NCI-H748 (cell line): ENCODE data around the gene CAMK1G.
A peak's percentile ranks its signal among the peaks of the same experiment; 100 is the strongest.

ENCODE experiments used
- DNase-seq: peaks from one replicate; lab custom pipeline; 2025; ENCODE audit not compliant: unreplicated experiment; lab: John Stamatoyannopoulos, UW

Gene CAMK1G

GRCh38 chr1:209583408-209583807 lies at the start of gene CAMK1G:
Gene CAMK1G (plus strand): TSS chr1:209583714. CDS start chr1:209594984, 11,270 bp downstream.
- DNase-seq: peak; percentile 64

GRCh38 chr1:209534496-209535250 lies 48.8 kb upstream of the CAMK1G start:
- DNase-seq: peak; percentile 8

- no peak for DNase-seq
These were observed 46.7 kb upstream of the CAMK1G start for GRCh38 chr1:209536843-209537242.

- no peak for DNase-seq
These were observed 46.0 kb upstream of the CAMK1G start for GRCh38 chr1:209537336-209538114.

DNA sequence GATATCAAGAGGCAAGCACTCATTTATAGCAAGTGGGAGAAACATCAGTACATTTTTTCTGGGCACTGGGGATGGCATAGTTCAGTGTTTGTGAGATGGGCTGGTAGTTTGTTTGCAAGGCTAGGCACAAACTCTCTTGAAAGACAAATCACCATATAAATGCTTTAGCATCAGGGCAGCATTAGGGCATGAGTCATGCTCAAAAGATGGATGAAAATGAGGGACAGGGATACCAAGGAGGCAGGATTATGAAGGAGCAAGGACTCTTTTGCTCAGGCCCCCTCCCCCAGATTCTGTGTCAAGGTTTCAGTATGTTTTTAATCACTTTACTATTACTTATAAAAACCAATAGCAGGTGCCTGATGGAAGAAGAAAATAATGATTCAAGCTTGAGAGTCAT lies 43.9 kb upstream of the CAMK1G start:
- DNase-seq: no peak

- no peak for DNase-seq
These were observed 40.9 kb upstream of the CAMK1G start for GRCh38 chr1:209542585-209542984.

DNA sequence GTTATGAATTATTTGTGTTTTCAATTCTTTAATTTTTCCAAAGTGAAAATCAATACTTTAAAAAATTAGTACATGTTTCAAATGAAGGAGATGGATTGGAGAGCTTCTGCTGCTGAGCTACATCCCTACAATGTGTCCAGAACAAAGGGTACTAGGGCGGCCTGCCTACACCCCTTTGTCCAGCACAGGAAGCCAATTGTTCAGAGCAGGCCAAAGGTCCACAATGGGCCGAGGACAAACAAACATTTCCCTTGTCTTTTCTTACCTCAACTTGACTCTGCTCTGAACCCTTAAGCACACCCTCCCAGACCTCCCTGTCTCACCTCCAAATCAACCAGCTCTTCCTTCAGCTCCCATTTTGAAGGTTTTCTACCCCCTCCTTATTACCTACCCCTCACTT lies 39.4 kb upstream of the CAMK1G start:
- no peak for DNase-seq

- no peak for DNase-seq
These were observed 38.1 kb upstream of the CAMK1G start for GRCh38 chr1:209545423-209545822.

GRCh38 chr1:209546390-209547085 lies 37.0 kb upstream of the CAMK1G start:
- no peak for DNase-seq

DNA sequence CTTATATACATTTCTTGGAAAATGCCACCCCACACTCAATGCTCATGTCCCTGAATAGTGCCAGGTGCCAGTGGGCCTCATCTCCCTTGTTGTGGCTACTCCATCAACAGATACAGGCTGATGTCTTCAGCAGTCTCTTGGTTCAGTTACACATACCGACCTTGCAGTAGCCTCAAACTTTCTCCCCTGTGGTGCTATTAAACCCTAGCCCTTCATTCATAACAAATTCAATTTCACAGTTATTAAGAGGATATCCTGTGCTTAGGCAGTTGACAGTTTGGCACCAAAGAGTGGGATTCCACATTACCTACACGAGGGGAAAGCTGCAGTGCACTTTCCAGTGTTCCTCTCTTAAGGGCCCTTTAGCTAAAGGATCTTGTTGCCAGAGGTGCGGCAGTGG lies 35.9 kb upstream of the CAMK1G start:
- no peak for DNase-seq

GRCh38 chr1:209549443-209550205 lies 33.9 kb upstream of the CAMK1G start:
- DNase-seq: peak; percentile 61

GRCh38 chr1:209550519-209550918 lies 33.0 kb upstream of the CAMK1G start:
- DNase-seq: no peak

- DNase-seq: no peak
These were observed 30.9 kb upstream of the CAMK1G start for GRCh38 chr1:209552406-209553264.

DNA sequence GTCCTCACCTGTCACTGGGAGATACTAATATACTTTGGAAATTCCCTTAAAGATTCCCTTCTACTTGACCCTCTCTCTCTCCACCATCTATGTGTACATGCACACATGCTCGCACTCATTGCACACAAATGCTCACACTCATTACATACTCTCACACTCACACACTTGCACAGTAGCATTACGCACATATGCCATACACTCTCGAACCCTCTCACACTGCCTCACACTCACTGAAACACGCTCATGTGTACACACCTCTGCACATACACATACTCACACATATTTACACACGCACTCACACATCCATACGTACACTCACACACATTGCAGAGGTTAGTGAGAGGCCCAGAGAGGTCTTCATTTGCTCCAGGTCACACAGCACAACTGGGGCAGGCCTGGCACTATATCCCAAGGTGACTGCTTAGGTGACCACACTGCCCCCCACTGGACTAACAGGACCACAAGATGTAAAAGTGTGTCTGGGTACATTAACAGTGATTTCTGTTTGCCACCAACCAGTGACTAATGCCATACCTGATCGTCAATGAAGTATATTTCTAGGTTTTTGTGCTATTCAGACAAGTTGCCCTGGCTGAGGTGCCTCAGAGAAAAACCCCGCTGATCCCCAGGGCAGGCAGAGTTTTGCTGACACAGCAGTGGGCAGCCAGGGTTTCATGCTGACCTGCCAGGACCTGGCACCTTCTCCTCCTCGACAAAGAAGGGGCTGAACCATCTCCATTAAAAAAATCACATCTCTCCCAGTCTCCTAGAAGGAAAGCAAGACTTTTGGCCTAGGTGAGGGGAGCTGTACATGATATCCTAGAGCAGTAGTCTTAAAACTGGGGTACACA lies 28.5 kb upstream of the CAMK1G start:
- DNase-seq: no peak

- DNase-seq: no peak
These were observed 27.3 kb upstream of the CAMK1G start for GRCh38 chr1:209556162-209556690.

DNA sequence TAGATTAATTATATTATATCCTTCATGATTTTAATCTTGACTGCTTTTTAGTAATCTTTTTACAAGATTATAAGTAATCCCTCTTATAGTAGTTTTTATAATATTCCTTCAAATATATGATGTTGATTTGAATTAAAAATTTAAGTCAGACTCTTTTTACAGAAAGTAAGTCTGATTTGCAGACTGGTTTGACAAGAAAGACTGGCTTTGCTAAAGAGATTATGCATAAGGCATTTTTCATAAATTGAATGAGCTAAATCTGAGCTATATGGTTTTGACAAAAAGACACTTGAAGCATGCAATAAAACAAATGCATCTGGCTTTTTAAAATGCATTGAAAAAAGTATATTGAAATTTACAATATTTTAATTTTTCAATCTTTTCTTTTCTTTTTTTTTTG lies 26.3 kb upstream of the CAMK1G start:
- DNase-seq: no peak

- DNase-seq: no peak
These were observed 23.0 kb upstream of the CAMK1G start for GRCh38 chr1:209560529-209560928.

DNA sequence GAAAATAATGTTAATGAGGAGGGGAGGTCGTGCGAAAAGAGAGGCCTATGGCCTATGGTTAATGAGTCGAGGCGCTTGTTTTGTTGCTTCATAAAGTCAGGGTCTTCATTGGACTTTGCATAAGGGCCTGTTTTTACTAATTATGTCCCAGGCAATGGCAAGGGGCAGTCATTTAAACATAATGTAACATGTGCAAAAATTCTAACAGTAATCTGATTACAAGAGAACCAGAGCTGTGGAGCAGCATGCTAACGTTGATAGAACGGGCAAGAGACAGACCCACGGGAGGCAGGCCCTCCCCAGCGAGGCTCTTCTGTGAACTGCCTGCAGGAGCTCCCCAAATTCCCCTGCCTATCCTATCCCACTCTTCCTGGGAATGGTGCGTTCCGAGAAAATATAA lies 22.6 kb upstream of the CAMK1G start:
- DNase-seq: no peak

GRCh38 chr1:209561532-209561931 lies 22.0 kb upstream of the CAMK1G start:
- no peak for DNase-seq
